GM18861 (cell line): ENCODE measurements around the gene SCYL1.

Experiments
- ATAC-seq: cut with Tn5 transposase; IDR thresholded peaks from one replicate; pipeline ENCODE4 v1.9.1; 2021; ENCODE audit not compliant: unreplicated experiment

SCYL1 gene

GRCh38 chr11:65492637-65493366 is 32.1 kb upstream of the SCYL1 start:
- peak; percentile 22 for ATAC-seq

- ATAC-seq: no peak
Measured at GRCh38 chr11:65493367-65494176, 31.3 kb upstream of the SCYL1 start.

DNA sequence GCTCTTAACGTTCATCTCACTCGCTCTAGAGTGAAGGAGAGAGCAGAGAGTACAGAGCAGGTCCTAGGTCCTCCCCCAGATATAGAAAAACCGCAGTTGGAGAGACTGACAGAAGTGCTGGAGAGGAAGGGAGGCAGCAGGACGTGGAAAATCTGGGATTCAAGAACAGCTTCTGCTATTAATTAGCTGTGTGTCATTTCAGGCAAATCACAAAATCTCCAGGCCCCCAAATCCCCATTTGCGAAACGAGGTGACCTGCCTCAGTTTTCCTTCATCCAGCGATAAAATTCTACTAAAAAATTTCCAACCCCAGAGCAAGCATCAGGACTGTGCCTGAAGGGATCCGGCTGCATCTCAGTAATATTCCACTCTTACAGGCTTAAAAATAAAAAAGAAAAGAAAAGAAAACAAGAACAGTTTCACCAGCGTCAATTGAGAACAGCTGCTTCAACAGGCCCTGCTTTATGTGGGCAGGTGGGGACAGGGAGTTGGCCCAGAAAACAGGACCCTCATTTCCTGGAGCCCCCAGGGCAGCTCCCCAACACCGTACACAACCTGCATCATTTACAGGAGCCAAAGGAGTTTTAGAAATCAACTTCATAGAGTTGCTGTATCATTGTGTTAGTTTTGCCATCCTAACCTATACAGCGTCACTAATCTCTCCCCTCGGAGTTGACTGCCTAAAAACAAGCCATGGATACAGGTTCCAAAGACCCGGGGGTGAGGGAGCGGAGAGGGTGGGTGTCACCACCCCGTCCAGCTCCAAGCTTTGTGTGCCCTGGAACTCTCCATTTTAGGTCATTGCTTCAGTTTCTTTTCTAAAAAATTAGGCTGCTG is 28.4 kb upstream of the SCYL1 start:
- ATAC-seq: no peak

DNA sequence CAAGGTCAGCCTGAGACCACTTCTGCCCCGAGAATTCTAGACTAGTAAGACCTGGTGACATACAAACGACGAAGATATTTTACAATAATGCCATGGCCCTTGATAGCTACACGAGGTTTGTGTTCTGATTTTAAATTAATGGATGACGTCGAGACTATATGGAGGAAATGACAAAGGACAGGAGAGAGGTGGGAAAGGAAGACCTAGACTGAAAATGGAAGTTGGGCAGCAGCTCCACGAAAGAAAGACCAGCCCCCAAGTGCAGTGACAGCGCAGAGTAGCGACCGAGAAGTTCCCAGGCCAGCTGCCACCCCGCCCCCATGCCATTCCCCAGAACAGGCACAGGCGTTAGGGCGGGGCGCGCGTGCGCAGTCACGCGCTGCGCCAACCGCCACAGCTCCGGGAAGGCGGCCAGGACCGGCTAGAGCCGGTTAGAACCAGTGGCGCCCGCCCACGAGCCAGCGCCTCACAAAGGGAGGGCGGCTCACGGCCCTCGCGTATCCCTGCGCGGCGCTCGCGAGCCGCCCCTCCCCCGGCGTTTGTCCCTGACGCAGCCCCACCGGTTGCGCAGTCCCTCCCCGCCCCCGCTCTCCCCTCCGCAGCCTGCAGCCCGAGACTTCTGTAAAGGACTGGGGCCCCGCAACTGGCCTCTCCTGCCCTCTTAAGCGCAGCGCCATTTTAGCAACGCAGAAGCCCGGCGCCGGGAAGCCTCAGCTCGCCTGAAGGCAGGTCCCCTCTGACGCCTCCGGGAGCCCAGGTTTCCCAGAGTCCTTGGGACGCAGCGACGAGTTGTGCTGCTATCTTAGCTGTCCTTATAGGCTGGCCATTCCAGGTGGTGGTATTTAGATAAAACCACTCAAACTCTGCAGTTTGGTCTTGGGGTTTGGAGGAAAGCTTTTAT is 27.5 kb upstream of the SCYL1 start:
- peak; percentile 42 for ATAC-seq

DNA sequence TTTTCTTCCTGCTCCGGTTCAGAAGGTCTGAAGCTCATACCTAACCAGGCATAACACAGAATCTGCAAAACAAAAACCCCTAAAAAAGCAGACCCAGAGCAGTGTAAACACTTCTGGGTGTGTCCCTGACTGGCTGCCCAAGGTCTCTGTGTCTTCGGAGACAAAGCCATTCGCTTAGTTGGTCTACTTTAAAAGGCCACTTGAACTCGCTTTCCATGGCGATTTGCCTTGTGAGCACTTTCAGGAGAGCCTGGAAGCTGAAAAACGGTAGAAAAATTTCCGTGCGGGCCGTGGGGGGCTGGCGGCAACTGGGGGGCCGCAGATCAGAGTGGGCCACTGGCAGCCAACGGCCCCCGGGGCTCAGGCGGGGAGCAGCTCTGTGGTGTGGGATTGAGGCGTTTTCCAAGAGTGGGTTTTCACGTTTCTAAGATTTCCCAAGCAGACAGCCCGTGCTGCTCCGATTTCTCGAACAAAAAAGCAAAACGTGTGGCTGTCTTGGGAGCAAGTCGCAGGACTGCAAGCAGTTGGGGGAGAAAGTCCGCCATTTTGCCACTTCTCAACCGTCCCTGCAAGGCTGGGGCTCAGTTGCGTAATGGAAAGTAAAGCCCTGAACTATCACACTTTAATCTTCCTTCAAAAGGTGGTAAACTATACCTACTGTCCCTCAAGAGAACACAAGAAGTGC is 26.7 kb upstream of the SCYL1 start:
- ATAC-seq: no peak

- no peak for ATAC-seq
Measured at GRCh38 chr11:65498727-65498976, 26.2 kb upstream of the SCYL1 start.

DNA sequence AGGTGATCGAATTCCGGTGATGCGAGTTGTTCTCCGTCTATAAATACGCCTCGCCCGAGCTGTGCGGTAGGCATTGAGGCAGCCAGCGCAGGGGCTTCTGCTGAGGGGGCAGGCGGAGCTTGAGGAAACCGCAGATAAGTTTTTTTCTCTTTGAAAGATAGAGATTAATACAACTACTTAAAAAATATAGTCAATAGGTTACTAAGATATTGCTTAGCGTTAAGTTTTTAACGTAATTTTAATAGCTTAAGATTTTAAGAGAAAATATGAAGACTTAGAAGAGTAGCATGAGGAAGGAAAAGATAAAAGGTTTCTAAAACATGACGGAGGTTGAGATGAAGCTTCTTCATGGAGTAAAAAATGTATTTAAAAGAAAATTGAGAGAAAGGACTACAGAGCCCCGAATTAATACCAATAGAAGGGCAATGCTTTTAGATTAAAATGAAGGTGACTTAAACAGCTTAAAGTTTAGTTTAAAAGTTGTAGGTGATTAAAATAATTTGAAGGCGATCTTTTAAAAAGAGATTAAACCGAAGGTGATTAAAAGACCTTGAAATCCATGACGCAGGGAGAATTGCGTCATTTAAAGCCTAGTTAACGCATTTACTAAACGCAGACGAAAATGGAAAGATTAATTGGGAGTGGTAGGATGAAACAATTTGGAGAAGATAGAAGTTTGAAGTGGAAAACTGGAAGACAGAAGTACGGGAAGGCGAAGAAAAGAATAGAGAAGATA is 25.7 kb upstream of the SCYL1 start, which contains the start of gene MALAT1:
Gene MALAT1 (plus strand): TSS at position 69 of the 736 bp plus-strand sequence.
- peak; percentile 26 for ATAC-seq

GRCh38 chr11:65499713-65500386 is 25.0 kb upstream of the SCYL1 start:
- ATAC-seq: no peak

DNA sequence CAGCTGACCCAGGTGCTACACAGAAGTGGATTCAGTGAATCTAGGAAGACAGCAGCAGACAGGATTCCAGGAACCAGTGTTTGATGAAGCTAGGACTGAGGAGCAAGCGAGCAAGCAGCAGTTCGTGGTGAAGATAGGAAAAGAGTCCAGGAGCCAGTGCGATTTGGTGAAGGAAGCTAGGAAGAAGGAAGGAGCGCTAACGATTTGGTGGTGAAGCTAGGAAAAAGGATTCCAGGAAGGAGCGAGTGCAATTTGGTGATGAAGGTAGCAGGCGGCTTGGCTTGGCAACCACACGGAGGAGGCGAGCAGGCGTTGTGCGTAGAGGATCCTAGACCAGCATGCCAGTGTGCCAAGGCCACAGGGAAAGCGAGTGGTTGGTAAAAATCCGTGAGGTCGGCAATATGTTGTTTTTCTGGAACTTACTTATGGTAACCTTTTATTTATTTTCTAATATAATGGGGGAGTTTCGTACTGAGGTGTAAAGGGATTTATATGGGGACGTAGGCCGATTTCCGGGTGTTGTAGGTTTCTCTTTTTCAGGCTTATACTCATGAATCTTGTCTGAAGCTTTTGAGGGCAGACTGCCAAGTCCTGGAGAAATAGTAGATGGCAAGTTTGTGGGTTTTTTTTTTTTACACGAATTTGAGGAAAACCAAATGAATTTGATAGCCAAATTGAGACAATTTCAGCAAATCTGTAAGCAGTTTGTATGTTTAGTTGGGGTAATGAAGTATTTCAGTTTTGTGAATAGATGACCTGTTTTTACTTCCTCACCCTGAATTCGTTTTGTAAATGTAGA is 24.3 kb upstream of the SCYL1 start:
- ATAC-seq: no peak

DNA sequence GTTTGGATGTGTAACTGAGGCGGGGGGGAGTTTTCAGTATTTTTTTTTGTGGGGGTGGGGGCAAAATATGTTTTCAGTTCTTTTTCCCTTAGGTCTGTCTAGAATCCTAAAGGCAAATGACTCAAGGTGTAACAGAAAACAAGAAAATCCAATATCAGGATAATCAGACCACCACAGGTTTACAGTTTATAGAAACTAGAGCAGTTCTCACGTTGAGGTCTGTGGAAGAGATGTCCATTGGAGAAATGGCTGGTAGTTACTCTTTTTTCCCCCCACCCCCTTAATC is 23.8 kb upstream of the SCYL1 start:
- ATAC-seq: no peak

DNA sequence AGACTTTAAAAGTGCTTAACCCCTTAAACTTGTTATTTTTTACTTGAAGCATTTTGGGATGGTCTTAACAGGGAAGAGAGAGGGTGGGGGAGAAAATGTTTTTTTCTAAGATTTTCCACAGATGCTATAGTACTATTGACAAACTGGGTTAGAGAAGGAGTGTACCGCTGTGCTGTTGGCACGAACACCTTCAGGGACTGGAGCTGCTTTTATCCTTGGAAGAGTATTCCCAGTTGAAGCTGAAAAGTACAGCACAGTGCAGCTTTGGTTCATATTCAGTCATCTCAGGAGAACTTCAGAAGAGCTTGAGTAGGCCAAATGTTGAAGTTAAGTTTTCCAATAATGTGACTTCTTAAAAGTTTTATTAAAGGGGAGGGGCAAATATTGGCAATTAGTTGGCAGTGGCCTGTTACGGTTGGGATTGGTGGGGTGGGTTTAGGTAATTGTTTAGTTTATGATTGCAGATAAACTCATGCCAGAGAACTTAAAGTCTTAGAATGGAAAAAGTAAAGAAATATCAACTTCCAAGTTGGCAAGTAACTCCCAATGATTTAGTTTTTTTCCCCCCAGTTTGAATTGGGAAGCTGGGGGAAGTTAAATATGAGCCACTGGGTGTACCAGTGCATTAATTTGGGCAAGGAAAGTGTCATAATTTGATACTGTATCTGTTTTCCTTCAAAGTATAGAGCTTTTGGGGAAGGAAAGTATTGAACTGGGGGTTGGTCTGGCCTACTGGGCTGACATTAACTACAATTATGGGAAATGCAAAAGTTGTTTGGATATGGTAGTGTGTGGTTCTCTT is 23.2 kb upstream of the SCYL1 start:
- no peak for ATAC-seq

- no peak for ATAC-seq
Measured at GRCh38 chr11:65502274-65502554, 22.7 kb upstream of the SCYL1 start.

DNA sequence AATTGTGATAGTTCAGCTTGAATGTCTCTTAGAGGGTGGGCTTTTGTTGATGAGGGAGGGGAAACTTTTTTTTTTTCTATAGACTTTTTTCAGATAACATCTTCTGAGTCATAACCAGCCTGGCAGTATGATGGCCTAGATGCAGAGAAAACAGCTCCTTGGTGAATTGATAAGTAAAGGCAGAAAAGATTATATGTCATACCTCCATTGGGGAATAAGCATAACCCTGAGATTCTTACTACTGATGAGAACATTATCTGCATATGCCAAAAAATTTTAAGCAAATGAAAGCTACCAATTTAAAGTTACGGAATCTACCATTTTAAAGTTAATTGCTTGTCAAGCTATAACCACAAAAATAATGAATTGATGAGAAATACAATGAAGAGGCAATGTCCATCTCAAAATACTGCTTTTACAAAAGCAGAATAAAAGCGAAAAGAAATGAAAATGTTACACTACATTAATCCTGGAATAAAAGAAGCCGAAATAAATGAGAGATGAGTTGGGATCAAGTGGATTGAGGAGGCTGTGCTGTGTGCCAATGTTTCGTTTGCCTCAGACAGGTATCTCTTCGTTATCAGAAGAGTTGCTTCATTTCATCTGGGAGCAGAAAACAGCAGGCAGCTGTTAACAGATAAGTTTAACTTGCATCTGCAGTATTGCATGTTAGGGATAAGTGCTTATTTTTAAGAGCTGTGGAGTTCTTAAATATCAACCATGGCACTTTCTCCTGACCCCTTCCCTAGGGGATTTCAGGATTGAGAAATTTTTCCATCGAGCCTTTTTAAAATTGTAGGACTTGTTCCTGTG is 22.1 kb upstream of the SCYL1 start:
- ATAC-seq: no peak

GRCh38 chr11:65503368-65503948 is 21.4 kb upstream of the SCYL1 start:
- no peak for ATAC-seq

- no peak for ATAC-seq
Measured at GRCh38 chr11:65503949-65504673, 20.8 kb upstream of the SCYL1 start.
